HEK293T (cell line): Measurements from ENCODE around the gene SLC12A7.

ENCODE experiments used
- CTCF ChIA-PET: fragments of 350-600 bp; formaldehyde crosslinking; extraction: SDS; loops from one replicate; lab custom pipeline; 2021; ENCODE audit warnings: antibody characterized with exemption, inconsistent platforms; lab: Yijun Ruan, JAX
- POLR2A ChIA-PET: fragments of 350-600 bp; formaldehyde crosslinking; extraction: SDS; loops from one replicate; lab custom pipeline; 2020; ENCODE audit warnings: antibody characterized with exemption, inconsistent platforms; lab: Yijun Ruan, JAX
- DNase-seq: peaks from one replicate; pipeline ENCODE4 v3.0.0; 2012; ENCODE audit warnings: mixed read lengths; ENCODE audit errors: extremely low spot score
- ARNT ChIP-seq: fragments of 450-650 bp; IDR thresholded peaks from 2 replicates; pipeline ENCODE4 v1.6.1; 2017; ENCODE audit warnings: mild to moderate bottlenecking
- BHLHE40 ChIP-seq: fragments of 450-650 bp; IDR thresholded peaks from 2 replicates; pipeline ENCODE4 v1.6.1; 2016; ENCODE audit warnings: mild to moderate bottlenecking, moderate library complexity, borderline replicate concordance
- CTBP1 ChIP-seq: fragments of 450-650 bp; IDR thresholded peaks from 2 replicates; pipeline ENCODE4 v1.6.1; 2016; ENCODE audit warnings: borderline replicate concordance
- FOXA1 ChIP-seq: fragments of 450-650 bp; IDR thresholded peaks from 2 replicates; pipeline ENCODE4 v1.6.1; 2016; ENCODE audit warnings: mild to moderate bottlenecking
- FOXK2 ChIP-seq: fragments of 450-650 bp; IDR thresholded peaks from 2 replicates; pipeline ENCODE4 v1.6.1; 2016; ENCODE audit warnings: mild to moderate bottlenecking
- L3MBTL2 ChIP-seq: fragments of 450-650 bp; conservative IDR thresholded peaks from 2 replicates; pipeline ENCODE4 v1.6.1; 2016; ENCODE audit warnings: mild to moderate bottlenecking
- LEF1 ChIP-seq: fragments of 450-650 bp; IDR thresholded peaks from 2 replicates; pipeline ENCODE4 v1.6.1; 2017; ENCODE audit warnings: mild to moderate bottlenecking, borderline replicate concordance
- NFRKB ChIP-seq: fragments of 450-650 bp; IDR thresholded peaks from 2 replicates; pipeline ENCODE4 v1.6.1; 2016; ENCODE audit warnings: mild to moderate bottlenecking, moderate library complexity
- PKNOX1 ChIP-seq: fragments of 450-650 bp; IDR thresholded peaks from 2 replicates; pipeline ENCODE4 v1.6.1; 2016
- SP1 ChIP-seq: fragments of 450-650 bp; IDR thresholded peaks from 2 replicates; pipeline ENCODE4 v1.6.1; 2017
- SUZ12 ChIP-seq: fragments of 450-650 bp; IDR thresholded peaks from 2 replicates; pipeline ENCODE4 v1.6.1; 2016; ENCODE audit warnings: mild to moderate bottlenecking
- TARDBP ChIP-seq: fragments of 450-650 bp; IDR thresholded peaks from 2 replicates; pipeline ENCODE4 v1.6.1; 2016
- ZNF384 ChIP-seq: fragments of 450-650 bp; IDR thresholded peaks from 2 replicates; pipeline ENCODE4 v1.6.1; 2016

Gene SLC12A7

DNA sequence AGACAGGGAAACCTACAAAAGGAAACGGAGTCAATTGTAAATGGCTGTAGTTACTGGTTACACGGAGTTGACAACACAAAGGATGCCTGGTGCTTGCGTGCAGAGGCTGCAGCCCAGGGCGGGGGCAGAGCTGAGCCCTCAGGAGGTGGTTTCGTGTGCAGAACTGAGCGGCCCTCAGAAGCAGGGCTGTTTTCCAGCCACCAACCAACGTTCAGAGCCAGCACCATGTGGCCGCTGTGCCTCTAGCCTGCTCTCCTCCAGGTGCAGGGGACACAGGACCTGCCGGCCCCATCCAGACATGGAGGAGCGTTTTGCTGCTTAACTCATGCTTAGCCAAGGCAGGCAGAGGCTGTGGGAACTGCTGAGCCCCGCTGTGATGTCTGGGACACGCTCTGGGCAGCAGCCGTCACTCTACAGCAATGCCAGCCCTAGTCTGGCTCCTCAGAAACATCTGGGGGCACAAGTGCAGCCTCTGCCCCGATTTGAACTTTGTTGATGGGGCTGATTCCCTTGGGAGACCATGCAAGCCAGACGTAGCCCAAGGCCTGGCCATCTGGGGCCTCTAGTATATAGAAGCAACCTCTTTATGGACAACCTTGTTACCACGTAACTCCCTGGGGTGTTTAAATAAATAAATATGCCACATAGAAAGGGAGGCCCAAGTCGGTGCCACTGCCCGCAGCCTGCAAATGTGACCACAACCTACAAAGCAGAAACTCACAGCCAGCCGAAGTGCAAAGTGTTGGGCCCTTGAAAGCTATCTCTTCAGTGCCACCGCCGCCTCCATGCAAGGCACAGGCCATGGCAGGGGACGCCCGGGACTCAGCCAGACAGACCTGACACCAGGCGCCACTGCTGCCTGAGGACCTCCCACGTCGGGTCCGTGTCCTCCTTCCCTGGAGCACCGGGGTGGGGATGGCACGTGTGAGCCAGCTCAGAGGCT is 61.2 kb downstream of the SLC12A7 start:
- CTCF ChIA-PET, result no interaction called here
- DNase-seq, result no peak
- TF ChIP-seq PKNOX1 (no peak), L3MBTL2 (no peak), FOXA1 (no peak), LEF1 (no peak), CTBP1 (no peak), NFRKB (no peak), FOXK2 (no peak), ARNT (no peak)
- POLR2A ChIA-PET, result no interaction called here

DNA sequence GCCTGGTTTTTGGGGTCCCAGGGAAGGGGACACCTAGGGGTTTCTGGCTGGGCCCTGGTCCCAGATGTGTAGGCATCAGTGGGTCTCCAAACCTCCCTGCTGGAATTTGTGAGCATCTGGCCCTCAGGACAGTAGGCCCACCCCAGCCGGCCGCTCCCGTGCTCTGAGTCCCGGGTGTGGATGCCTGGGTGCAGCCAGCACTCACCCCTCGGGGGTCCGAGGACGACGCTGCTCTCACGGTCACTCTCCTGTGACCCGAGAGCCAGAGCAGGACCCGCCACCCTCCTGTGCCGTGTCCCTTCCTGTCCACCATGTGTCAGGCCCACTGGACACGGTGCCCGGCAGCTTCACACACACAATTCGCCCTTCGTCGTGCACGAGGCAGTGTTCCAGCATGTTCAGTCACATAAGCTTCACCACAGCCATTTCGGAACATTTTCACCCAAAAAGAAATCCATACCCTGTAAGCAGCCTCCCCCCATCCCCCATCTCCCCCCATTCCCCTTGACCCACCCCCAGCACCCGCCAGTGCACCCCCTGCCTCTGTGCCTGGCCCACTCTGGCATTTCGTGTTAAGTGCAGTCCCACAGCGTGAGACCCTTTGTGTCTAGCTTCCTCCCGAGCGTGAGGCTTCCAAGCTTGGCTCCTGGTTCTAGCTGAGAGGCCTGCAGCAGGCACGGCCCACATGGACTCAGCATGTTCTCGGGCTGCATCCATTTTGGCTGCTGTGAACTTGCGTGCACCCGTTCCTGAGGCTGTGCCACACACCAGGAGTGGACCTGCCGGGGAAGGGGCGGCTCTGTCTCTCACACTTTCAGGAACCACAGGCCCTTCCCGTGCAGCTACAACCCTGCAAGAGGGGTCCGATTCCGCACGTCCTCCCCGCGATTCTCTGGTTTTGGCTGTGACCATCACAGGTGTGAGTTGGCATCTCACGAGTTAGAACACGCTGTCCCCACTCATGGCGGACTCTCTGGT is 62.7 kb downstream of the SLC12A7 start:
- DNase-seq, result no peak
- POLR2A ChIA-PET, result no interaction called here
- TF ChIP-seq BHLHE40 (no peak), NFRKB (no peak), SP1 (no peak), ZNF384 (no peak)
- CTCF ChIA-PET, result interaction anchor here (0.7 kb wide), 1 partner anchor 129 kb away, joined by 4 read pairs; no protein-coding TSS in a partner anchor

- TF ChIP-seq PKNOX1 (no peak), NFRKB (no peak), TARDBP (no peak), FOXA1 (no peak), L3MBTL2 (no peak), FOXK2 (no peak), CTBP1 (no peak)
- ChIA-PET POLR2A (no interaction called here), CTCF (no interaction called here)
- no peak for DNase-seq
Measured at GRCh38 chr5:1048162-1048721, 63.6 kb downstream of the SLC12A7 start.

GRCh38 chr5:1047332-1047965 is 64.4 kb downstream of the SLC12A7 start:
- no peak for TF ChIP-seq CTBP1
- peak; percentile 62; the same call in 1 of the 2 replicates for TF ChIP-seq TARDBP
- POLR2A ChIA-PET, result no interaction called here
- DNase-seq, result no peak
- CTCF ChIA-PET, result no interaction called here

- peak; percentile 44 for TF ChIP-seq TARDBP
- no peak for TF ChIP-seq FOXK2
- DNase-seq, result no peak
- ChIA-PET POLR2A (no interaction called here), CTCF (no interaction called here)
Measured at GRCh38 chr5:1045960-1046560, 65.8 kb downstream of the SLC12A7 start.

GRCh38 chr5:1044117-1044516 is 67.7 kb downstream of the SLC12A7 start:
- DNase-seq, result no peak
- ChIA-PET POLR2A (no interaction called here), CTCF (no interaction called here)
- TF ChIP-seq BHLHE40, result no peak
- TF ChIP-seq TARDBP, result peak; percentile 72
- TF ChIP-seq SP1, result no peak
- TF ChIP-seq ZNF384, result no peak

GRCh38 chr5:1043327-1043726 is 68.5 kb downstream of the SLC12A7 start:
- CTCF ChIA-PET, result no interaction called here
- DNase-seq, result no peak
- TF ChIP-seq SP1 (no peak), CTBP1 (no peak), TARDBP (no peak), SUZ12 (no peak)
- POLR2A ChIA-PET, result no interaction called here
